GM23338 (cell line): Measurements from ENCODE around the gene RASL12. TPM values are rescaled to one million over a fixed set of nuclear protein-coding genes. Genes with fewer than 3 reads are reported as not detected.

Source experiments
- ATAC-seq: fragments of 200-7000 bp; cut with Tn5 transposase; 3 replicates; pipeline ENCODE4 v1.9.1; 2020
- DNase-seq: peaks from one replicate; pipeline ENCODE4 v3.0.0-alpha.2; 2015; ENCODE audit warnings: low spot score
- H2AFZ ChIP-seq: fragments of 200-600 bp; sonication (generic); 2 replicates; pipeline ENCODE4 v1.8.0; 2016; ENCODE audit warnings: antibody characterized with exemption, mild to moderate bottlenecking, moderate library complexity
- H3F3A ChIP-seq: fragments of 200-600 bp; sonication (generic); replicated peaks from 2 replicates; pipeline ENCODE4 v1.8.0; 2017; ENCODE audit warnings: antibody characterized with exemption, mixed run types, low read depth
- H3K27ac ChIP-seq: fragments of 200-600 bp; sonication (generic); 2 replicates; pipeline ENCODE4 v1.6.1; 2016; ENCODE audit warnings: low read depth
- H3K27me3 ChIP-seq: fragments of 200-600 bp; sonication (generic); 2 replicates; pipeline ENCODE4 v1.8.0; 2016; ENCODE audit warnings: mild to moderate bottlenecking, mixed run types, moderate library complexity; ENCODE audit not compliant: insufficient read depth
- H3K36me3 ChIP-seq: fragments of 200-600 bp; sonication (generic); 2 replicates; pipeline ENCODE4 v1.8.0; 2016; ENCODE audit warnings: mild to moderate bottlenecking; ENCODE audit not compliant: insufficient read depth
- H3K4me1 ChIP-seq: fragments of 200-600 bp; sonication (generic); 2 replicates; pipeline ENCODE4 v1.8.0; 2016; ENCODE audit warnings: mild to moderate bottlenecking, moderate library complexity; ENCODE audit not compliant: insufficient read depth
- H3K4me2 ChIP-seq: fragments of 200-600 bp; sonication (generic); 2 replicates; pipeline ENCODE4 v1.7.1; 2017; ENCODE audit warnings: mixed run types
- H3K4me3 ChIP-seq: fragments of 200-600 bp; sonication (generic); 2 replicates; pipeline ENCODE4 v1.6.1; 2016; ENCODE audit warnings: mixed run types
- H3K79me2 ChIP-seq: fragments of 200-600 bp; sonication (generic); replicated peaks from 2 replicates; pipeline ENCODE4 v1.8.0; 2017; ENCODE audit warnings: mild to moderate bottlenecking; ENCODE audit not compliant: insufficient read depth
- H3K9me2 ChIP-seq: fragments of 200-600 bp; sonication (generic); 2 replicates; pipeline ENCODE4 v1.8.0; 2017; ENCODE audit not compliant: insufficient read depth
- H4K20me1 ChIP-seq: fragments of 200-600 bp; sonication (generic); replicated peaks from 2 replicates; pipeline ENCODE4 v1.8.0; 2017; ENCODE audit warnings: mild to moderate bottlenecking; ENCODE audit not compliant: insufficient read depth
- H3K27ac Mint-ChIP-seq: 2 replicates; pipeline ENCODE4 v1.8.0; 2020; ENCODE audit warnings: inconsistent platforms, mild to moderate bottlenecking, moderate library complexity, mixed read lengths
- H3K27me3 Mint-ChIP-seq: 3 replicates; pipeline ENCODE4 v1.8.0; 2022; ENCODE audit warnings: low read depth, mild to moderate bottlenecking, moderate library complexity, mixed read lengths, inconsistent platforms; ENCODE audit not compliant: insufficient read depth, poor library complexity
- H3K36me3 Mint-ChIP-seq: 3 replicates; pipeline ENCODE4 v1.8.0; 2021; ENCODE audit warnings: low read depth, mild to moderate bottlenecking, inconsistent platforms, moderate library complexity, mixed read lengths
- H3K4me1 Mint-ChIP-seq: 3 replicates; pipeline ENCODE4 v1.8.0; 2020; ENCODE audit warnings: mild to moderate bottlenecking, inconsistent platforms, mixed read lengths
- H3K4me3 Mint-ChIP-seq: 3 replicates; pipeline ENCODE4 v1.8.0; 2021; ENCODE audit warnings: moderate library complexity, mild to moderate bottlenecking, inconsistent platforms, mixed read lengths
- H3K9me3 Mint-ChIP-seq: 3 replicates; pipeline ENCODE4 v1.8.0; 2020; ENCODE audit warnings: moderate library complexity, mild to moderate bottlenecking, inconsistent platforms, mixed read lengths
- CREB1 ChIP-seq: fragments of 250-450 bp; sonication (Bioruptor Pico); IDR thresholded peaks from 2 replicates; pipeline ENCODE4 v1.5.0; 2020; ENCODE audit warnings: low read depth, mild to moderate bottlenecking, moderate library complexity
- CTCF ChIP-seq, 2 experiments: fragments of 200-600 bp in 1 of 2; sonication (generic) in 1 of 2; conservative IDR thresholded peaks; 2 replicates each; pipeline versions ENCODE4 v1.5.1 to v1.6.1; 2016 to 2017; ENCODE audit warnings: antibody characterized with exemption in 2 of 2, low read depth in 2 of 2, mild to moderate bottlenecking in 2 of 2, moderate library complexity in 1 of 2
- EZH2 ChIP-seq: fragments of 200-600 bp; sonication (generic); IDR thresholded peaks from one replicate; pipeline ENCODE4 v1.8.0; 2017; ENCODE audit warnings: antibody characterized with exemption, mild to moderate bottlenecking, low read depth; ENCODE audit not compliant: unreplicated experiment
- EZH2phosphoT487 ChIP-seq: fragments of 200-600 bp; sonication (generic); IDR thresholded peaks from one replicate; pipeline ENCODE4 v1.8.1; 2018; ENCODE audit warnings: antibody characterized with exemption; ENCODE audit not compliant: unreplicated experiment
- JUNB ChIP-seq: IDR thresholded peaks from one replicate; pipeline ENCODE4 v1.6.1; 2016; ENCODE audit warnings: antibody characterized with exemption; ENCODE audit not compliant: unreplicated experiment
- NANOG ChIP-seq: IDR thresholded peaks from 2 replicates; pipeline ENCODE4 v1.6.1; 2016; ENCODE audit warnings: antibody characterized with exemption, borderline replicate concordance
- POLR2AphosphoS5 ChIP-seq: IDR thresholded peaks from 2 replicates; pipeline ENCODE4 v1.6.1; 2016; ENCODE audit warnings: antibody characterized with exemption, low read depth
- REST ChIP-seq: IDR thresholded peaks from one replicate; pipeline ENCODE4 v1.6.1; 2018; ENCODE audit warnings: antibody characterized with exemption; ENCODE audit not compliant: unreplicated experiment
- STAT1 ChIP-seq: IDR thresholded peaks from one replicate; pipeline ENCODE4 v1.6.1; 2016; ENCODE audit warnings: antibody characterized with exemption; ENCODE audit not compliant: unreplicated experiment
- ZNF114 ChIP-seq: fragments of 250-450 bp; sonication (Bioruptor Pico); IDR thresholded peaks from 2 replicates; pipeline ENCODE4 v1.5.0; 2020; ENCODE audit warnings: mild to moderate bottlenecking, moderate library complexity
- ZNF331 ChIP-seq: fragments of 250-450 bp; sonication (Bioruptor Pico); IDR thresholded peaks from 2 replicates; pipeline ENCODE4 v1.5.0; 2020; ENCODE audit warnings: low read depth, mild to moderate bottlenecking, moderate library complexity
- polyA plus RNA-seq: library from polyadenylated mRNA; unstranded; fragments of >200 nt; fragmentation: Nextera tagmentation; extraction: Ambion mirVana; gene quantifications from 2 replicates; pipeline ENCODE4 v1.2.1, GENCODE V29; 2016
- total RNA-seq: library from RNA; depleted of rRNA; stranded (reverse); fragments of >200 nt; shearing (Covaris generic); gene quantifications from 2 replicates; pipeline ENCODE4 v1.2.3, GENCODE V29; 2014
- TF ChIP-seq, protein P1 (sequence below): IDR thresholded peaks from 2 replicates; pipeline ENCODE4 v1.6.1; 2016; ENCODE audit warnings: antibody characterized with exemption

Gene RASL12
- total and polyA plus RNA-seq, 2 experiments from 2014 or later = 4.5 to 27.7 TPM

DNA sequence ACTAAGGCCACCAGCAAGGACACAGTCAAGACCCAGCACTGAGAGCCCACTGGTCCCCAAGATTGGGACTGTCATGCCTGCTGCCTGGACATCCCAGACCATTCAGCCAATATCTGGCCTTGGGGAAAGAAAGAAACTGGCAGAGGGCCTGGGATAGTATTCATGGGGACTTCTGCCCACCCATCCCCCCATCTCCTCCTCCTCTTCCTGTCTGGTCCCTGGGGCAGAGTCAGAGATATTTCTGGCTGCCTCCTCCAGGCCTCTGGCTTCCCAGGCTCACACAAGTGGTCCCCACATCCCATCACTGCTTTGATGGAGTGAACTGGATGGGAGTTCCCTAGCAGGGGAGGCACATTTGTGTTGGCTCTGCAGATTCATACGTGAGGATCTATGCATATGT lies 4.2 kb upstream of the RASL12 start:
- DNase-seq = no peak
- Mint-ChIP-seq H3K9me3 (peaks cover 5% of the 10 kb centered on the region; the same call in 2 of the 3 replicates), H3K4me3 (no peak overlapping the region), H3K27me3 (peaks cover 16% of the 10 kb centered on the region), H3K36me3 (no peaks in the 10 kb centered on the region; the same call in 2 of the 3 replicates), H3K27ac (no peak overlapping the region), H3K4me1 (peaks cover 13% of the 10 kb centered on the region)
- H3K4me2 ChIP-seq = no peak overlapping the region
- ATAC-seq = no peak
- no peak overlapping the region for H2AFZ ChIP-seq
- H3K9me2 ChIP-seq = no peaks in the 10 kb centered on the region
- TF ChIP-seq, protein P1, sequence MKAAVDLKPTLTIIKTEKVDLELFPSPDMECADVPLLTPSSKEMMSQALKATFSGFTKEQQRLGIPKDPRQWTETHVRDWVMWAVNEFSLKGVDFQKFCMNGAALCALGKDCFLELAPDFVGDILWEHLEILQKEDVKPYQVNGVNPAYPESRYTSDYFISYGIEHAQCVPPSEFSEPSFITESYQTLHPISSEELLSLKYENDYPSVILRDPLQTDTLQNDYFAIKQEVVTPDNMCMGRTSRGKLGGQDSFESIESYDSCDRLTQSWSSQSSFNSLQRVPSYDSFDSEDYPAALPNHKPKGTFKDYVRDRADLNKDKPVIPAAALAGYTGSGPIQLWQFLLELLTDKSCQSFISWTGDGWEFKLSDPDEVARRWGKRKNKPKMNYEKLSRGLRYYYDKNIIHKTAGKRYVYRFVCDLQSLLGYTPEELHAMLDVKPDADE = no peak
- TF ChIP-seq ZNF331 (CRISPR knock-in tag) = no peak
- no peak for TF ChIP-seq EZH2phosphoT487
- no peak for TF ChIP-seq POLR2AphosphoS5
- TF ChIP-seq CTCF (conservative IDR thresholded peaks at IDR 0.05; ENCODE audit: low read depth in 2 of 2) = no peak
- TF ChIP-seq ZNF114 = no peak
- peaks cover 5% of the 10 kb centered on the region; the same call in 1 of the 2 replicates for H3F3A ChIP-seq
- no peaks in the 10 kb centered on the region for H3K79me2 ChIP-seq
- H3K36me3 ChIP-seq = no peaks in the 10 kb centered on the region
- peaks cover 8% of the 10 kb centered on the region for H3K4me1 ChIP-seq
- H3K27me3 ChIP-seq = peaks cover 5% of the 10 kb centered on the region
- no peaks in the 10 kb centered on the region for H4K20me1 ChIP-seq
- H3K27ac ChIP-seq = no peak overlapping the region
- H3K4me3 ChIP-seq = no peak overlapping the region

- peaks cover 17% of the 10 kb centered on the region for H3K4me1 Mint-ChIP-seq
- no peak overlapping the region for H3K4me3 ChIP-seq
- no peaks in the 10 kb centered on the region; the same call in 2 of the 3 replicates for H3K36me3 Mint-ChIP-seq
- H3K4me2 ChIP-seq = no peak overlapping the region
- no peaks in the 10 kb centered on the region for H3K79me2 ChIP-seq
- H3K4me1 ChIP-seq = peaks cover 14% of the 10 kb centered on the region
- DNase-seq (no peak), ATAC-seq (no peak)
- peaks cover 5% of the 10 kb centered on the region; the same call in 1 of the 2 replicates for H3F3A ChIP-seq
- no peak overlapping the region for H3K4me3 Mint-ChIP-seq
- peaks cover 5% of the 10 kb centered on the region; the same call in 2 of the 3 replicates for H3K9me3 Mint-ChIP-seq
- no peak overlapping the region for H3K27ac ChIP-seq
- H3K9me2 ChIP-seq = no peaks in the 10 kb centered on the region
- peaks cover 11% of the 10 kb centered on the region for H3K27me3 ChIP-seq
- no peaks in the 10 kb centered on the region for H4K20me1 ChIP-seq
- H3K27ac Mint-ChIP-seq = no peak overlapping the region
- H3K27me3 Mint-ChIP-seq = peaks cover 16% of the 10 kb centered on the region
- H3K36me3 ChIP-seq = no peaks in the 10 kb centered on the region
- peak overlapping the region; percentile 78; the same call in 1 of the 2 replicates for H2AFZ ChIP-seq
- TF ChIP-seq POLR2AphosphoS5 (no peak), EZH2phosphoT487 (no peak), JUNB (no peak), REST (no peak), EZH2 (no peak), ZNF331 (CRISPR knock-in tag) (no peak), ZNF114 (no peak), CTCF (conservative IDR thresholded peaks at IDR 0.05; ENCODE audit: low read depth in 2 of 2) (no peak), CREB1 (CRISPR knock-in tag) (no peak), STAT1 (no peak), NANOG (no peak)
- TF ChIP-seq, protein P1 = no peak
Observed at GRCh38 chr15:65071381-65071811, 3.6 kb upstream of the RASL12 start.
